Measurements from ENCODE around the gene BCL7C. TPM values are rescaled to one million over a fixed set of nuclear protein-coding genes. Genes with fewer than 3 reads are reported as not detected.

BCL7C gene
- total RNA-seq, 1 experiment from 2014 or later: 44.9 TPM

GRCh38 chr16:30888856-30889499 is 4.9 kb downstream of the BCL7C start:
- intact Hi-C loops (cut with micrococcal nuclease): no loop called here
- Histone ChIP-seq H3K27me3 (ENCODE audit: insufficient read depth, low read length) (no peaks in the 10 kb centered on the region), H3K4me3 (replicated peaks in 1 of 2; ENCODE audit: low read depth in 1 of 2, low read length in 2 of 2) (no peak overlapping the region), H3K9ac (ENCODE audit: low read length) (no peak overlapping the region), H3K9me3 (ENCODE audit: control insufficient read depth in 1 of 2, insufficient read depth in 1 of 2, low read depth in 1 of 2, low read length in 2 of 2) (no peaks in the 10 kb centered on the region), H2AFZ (ENCODE audit: low read depth, low read length, poor library complexity, severe bottlenecking) (no peak overlapping the region), H3K4me1 (ENCODE audit: control insufficient read depth in 1 of 2, insufficient read depth in 2 of 2, low read length in 2 of 2) (peaks cover 7 to 12% of the 10 kb centered on the region in 2 experiments), H3K27ac (ENCODE audit: low read depth, low read length) (no peak overlapping the region), H3K36me3 (ENCODE audit: control insufficient read depth in 1 of 2, insufficient read depth in 2 of 2, low read length in 2 of 2) (peaks cover 15 to 21% of the 10 kb centered on the region in 2 experiments; a peak in 3 of 4 replicates), H4K20me1 (ENCODE audit: insufficient read depth) (no peaks in the 10 kb centered on the region), H3K9me2 (ENCODE audit: insufficient read depth) (no peaks in the 10 kb centered on the region), H3K79me2 (ENCODE audit: insufficient read depth, low read length) (peaks cover 15% of the 10 kb centered on the region), H3K4me2 (ENCODE audit: low read length) (no peak overlapping the region)
- ChIA-PET CTCF (no interaction called here), RAD21 (ENCODE audit: low non-redundant PET in 1 of 2, low total read pairs in 2 of 2, uncharacterized antibody in 2 of 2, unreplicated experiment in 2 of 2) (interaction anchor here in 1 of 2 experiments (0.6 kb wide), 1 partner anchor 57 kb away, joined by 3 read pairs; no protein-coding TSS in a partner anchor), POLR2A (no interaction called here)
- ATAC-seq (no peak), DNase-seq (ENCODE audit: low read depth, low spot score) (no peak)
- TF ChIP-seq EGR1 (IDR thresholded peaks at IDR 0.05; ENCODE audit: low read depth): no peak
- no peak for TF ChIP-seq RAD21 (IDR thresholded peaks at IDR 0.05; ENCODE audit: low read depth)
- no peak for TF ChIP-seq ZNF274 (IDR thresholded peaks at IDR 0.05; ENCODE audit: low read depth, low read length)
- TF ChIP-seq CBX3 (IDR thresholded peaks at IDR 0.05; ENCODE audit: low read depth): no peak
- TF ChIP-seq SIN3A (IDR thresholded peaks at IDR 0.05; ENCODE audit: low read depth): no peak
- TF ChIP-seq POLR2A (IDR thresholded peaks at IDR 0.05; ENCODE audit: borderline replicate concordance, extremely low read depth, insufficient read depth, insufficient read length): no peak
- no peak for TF ChIP-seq TCF7L2 (IDR thresholded peaks at IDR 0.05; ENCODE audit: borderline replicate concordance, extremely low read depth, insufficient read depth, insufficient read length)
- no peak for TF ChIP-seq POLR2AphosphoS5 (IDR thresholded peaks at IDR 0.05; ENCODE audit: low read depth, low read length)
- no peak for TF ChIP-seq CEBPB (IDR thresholded peaks at IDR 0.05; ENCODE audit: low read depth)
- no peak for TF ChIP-seq EZH2phosphoT487 (IDR thresholded peaks at IDR 0.05; ENCODE audit: borderline replicate concordance)
- no peak for TF ChIP-seq YY1 (IDR thresholded peaks at IDR 0.05; ENCODE audit: extremely low read depth, insufficient replicate concordance, low read depth, low read length)
- TF ChIP-seq REST (IDR thresholded peaks at IDR 0.05; ENCODE audit: low read depth): no peak
- no peak for TF ChIP-seq ELF1 (IDR thresholded peaks at IDR 0.05; ENCODE audit: borderline replicate concordance, low read depth)
- no peak for TF ChIP-seq EZH2 (IDR thresholded peaks at IDR 0.05)
- no TSS peak for BruUV-seq (replicated peaks)

All from HCT116 (cell line).